Skin of body (tissue), 3 donors: ENCODE data around the gene WDR45. TPM values are rescaled to one million over a fixed set of nuclear protein-coding genes. Genes with fewer than 3 reads are reported as not detected.
A peak's percentile ranks its signal among the peaks of the same experiment; 100 is the strongest.

Experiments used
- DNase-seq: peaks from one replicate; lab custom pipeline; 2025; lab: John Stamatoyannopoulos, UW
- small RNA-seq: library from RNA; depleted of rRNA; stranded (forward); fragments of <200 nt; gene quantifications from one replicate; pipeline ENCODE3, GENCODE V24; 2014; ENCODE audit warnings: low replicate concordance
- total RNA-seq: library from RNA; depleted of rRNA; stranded (reverse); fragments of >200 nt; gene quantifications from one replicate; pipeline ENCODE4 v1.2.3, GENCODE V29; 2014

The WDR45 gene
- total RNA-seq, 1 donor from 2014 or later: 29.6 TPM

GRCh38 chrX:49043220-49043986 lies 36.3 kb downstream of the WDR45 start, which contains the start of gene TFE3:
TSS of gene TFE3 (minus strand) at chrX:49043357. CDS start at chrX:49043226, 131 bp downstream.
- DNase-seq: peak; percentile 100

DNA sequence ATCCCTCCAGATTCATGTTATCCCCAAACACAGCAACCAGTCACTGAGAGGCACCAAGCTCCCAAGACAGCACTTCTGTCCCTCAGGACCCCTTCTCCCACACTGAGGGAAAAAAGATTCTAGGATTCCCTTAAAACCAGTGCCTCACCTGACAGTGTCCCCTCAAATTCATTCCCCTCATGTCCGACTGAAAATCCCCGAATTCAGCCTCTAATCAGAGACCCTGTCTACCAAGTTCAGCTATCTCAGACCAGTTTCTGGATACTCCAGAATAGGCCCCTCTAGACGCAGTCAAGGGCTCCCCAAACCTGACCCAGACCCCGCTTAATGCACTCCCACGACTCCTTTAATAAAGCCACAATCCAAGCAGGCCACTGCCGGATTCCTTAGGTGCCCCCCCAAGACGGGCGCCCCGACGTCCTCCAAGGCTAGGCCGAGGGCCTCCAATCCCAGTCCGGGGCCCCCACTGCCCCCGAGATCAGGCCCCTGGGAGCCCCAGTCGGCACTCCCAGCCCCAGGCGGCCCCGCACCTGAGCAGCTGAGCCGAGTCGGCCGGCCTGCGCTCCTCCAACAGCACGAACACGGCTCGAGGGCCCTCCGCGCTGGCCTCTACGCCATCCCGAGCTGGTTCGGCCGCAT lies 37.0 kb downstream of the WDR45 start:
- DNase-seq: no peak

DNA sequence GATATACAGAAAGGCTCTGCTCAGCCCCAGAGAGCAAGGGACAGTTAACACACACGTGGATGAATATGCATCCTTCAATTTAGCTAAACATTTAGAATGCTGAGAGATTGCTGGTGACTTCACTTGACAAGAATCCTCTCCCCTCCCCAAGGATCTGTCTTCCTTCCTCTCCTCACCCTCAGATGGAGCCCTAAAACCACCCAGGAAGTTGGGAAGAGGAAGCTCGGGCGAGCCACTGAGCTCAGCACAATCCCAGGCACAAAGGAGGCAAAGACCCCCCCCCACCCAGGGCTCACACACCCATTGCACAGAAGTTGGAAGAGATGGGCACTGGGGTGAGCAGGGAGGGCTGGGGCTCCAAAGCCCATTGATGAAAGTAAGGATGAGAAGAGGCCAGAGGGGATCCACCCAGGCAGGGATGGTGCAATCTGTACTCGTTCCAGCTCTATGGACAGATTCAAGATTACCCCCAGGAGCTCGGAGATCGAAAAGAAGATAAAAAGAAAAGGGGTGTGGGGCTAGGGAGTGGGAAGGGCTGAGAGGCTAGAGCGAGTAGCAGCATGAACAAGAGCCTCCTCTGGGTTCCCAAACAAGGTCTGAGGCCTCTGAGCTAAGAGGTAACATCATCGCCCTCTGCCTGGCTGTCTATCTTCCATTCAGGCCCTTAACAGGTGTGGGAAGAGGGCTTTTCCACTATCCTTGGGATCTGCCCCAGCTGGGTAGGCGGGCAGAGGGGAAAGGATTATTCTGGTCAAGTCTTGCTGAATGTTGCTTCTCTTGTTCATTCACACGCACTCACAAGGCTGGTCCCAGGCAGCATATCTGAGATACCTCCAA lies 37.7 kb downstream of the WDR45 start:
- no peak for DNase-seq

GRCh38 chrX:49040376-49040955 lies 39.2 kb downstream of the WDR45 start:
- DNase-seq: no peak

DNA sequence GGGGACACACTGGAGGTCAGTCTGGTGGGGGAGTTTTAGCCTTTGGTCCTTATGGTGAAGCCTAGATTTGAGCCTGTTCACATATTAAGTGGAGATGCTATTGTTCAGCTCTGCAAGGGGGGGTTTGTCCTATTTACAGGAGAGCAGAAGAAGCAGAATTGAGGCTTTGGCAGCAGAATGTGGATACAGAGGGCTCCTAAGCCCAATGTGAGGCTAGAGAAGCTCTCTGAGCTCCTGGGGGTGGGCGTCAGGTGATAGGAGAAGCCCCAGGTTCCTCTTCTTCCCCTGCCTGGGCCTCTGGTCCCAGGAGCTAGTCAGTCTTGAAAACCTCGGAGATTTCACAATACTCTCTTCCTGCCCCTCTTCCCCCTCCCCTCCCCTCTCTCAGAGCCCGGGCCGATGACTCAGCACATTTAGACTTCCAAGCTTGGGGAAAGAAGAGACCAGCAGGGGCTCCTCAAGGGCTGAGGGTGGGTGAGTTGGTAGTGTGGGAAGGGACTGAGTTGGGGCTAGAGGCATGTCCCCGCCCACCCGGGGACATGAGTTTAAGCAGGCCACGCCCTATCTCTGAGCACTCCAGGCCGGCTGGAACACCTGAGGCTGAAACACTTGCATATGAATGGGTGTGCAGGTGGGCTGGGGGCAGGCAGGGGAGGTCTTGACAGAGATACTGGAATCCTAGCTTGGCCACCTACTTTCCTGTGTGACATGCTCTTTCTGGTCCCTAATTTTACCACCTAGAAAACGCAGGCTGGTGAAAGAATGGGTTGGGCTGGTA lies 39.9 kb downstream of the WDR45 start:
- peak; percentile 51 for DNase-seq

DNA sequence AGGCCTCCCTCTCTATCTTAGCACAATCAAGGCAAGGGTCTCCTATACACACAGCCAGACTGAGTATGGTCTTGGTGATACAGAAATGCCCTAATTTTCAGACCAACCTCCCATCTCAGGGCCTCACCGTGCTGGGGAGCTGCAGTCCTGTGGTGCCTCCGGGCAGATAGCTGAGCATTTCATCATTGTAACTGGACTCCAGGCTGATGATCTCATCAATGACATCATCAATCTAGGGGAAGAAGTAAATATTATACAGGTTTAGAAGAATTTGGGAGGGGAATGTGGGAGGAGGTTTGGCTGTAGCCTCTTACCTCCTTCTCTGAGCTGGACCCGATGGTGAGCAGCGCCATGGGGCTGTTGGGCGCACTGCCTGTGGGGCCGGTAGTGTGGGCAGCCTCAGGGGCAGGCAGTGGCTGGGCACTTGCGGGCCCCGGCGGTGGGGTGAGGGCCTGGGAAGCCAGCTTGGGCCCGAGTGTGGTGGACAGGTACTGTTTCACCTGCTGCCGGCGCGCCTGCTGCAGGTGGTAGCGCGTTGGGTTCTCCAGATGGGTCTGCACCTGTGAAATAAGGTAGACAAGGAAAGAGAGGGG lies 41.7 kb downstream of the WDR45 start:
- DNase-seq: no peak

- DNase-seq: no peak
Observed at GRCh38 chrX:49030283-49030682, 49.4 kb downstream of the WDR45 start.

DNA sequence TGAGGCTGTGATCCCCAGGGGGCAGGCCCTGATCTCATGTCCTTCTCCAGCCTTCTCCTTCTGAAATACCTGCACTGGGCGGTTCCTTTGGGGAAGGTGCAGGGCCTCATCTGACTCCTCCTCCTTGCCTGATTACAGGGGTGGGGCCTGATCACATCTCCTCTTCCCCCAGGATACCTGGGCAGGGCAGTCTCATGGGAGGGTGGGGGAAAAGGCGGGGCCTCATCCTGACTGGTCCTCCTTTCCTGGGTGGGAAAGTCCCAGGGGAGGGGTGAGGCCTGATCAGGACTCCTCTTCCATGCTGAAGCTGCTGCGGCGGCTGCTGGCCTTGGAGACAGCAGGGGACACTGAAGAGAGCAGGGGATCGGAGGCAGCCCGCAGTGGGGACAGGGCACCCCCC lies 49.8 kb downstream of the WDR45 start:
- DNase-seq: no peak

Small RNA genes lying within 50 kb of the gene (small RNA-seq; reads per million reads assigned to genes)
- gene RNU4-52P: not detected

Other genes starting within 250 kb of the WDR45 start
- 0.30 TPM for gene PCSK1N, start 244.3 kb downstream of the WDR45 start, total RNA-seq
- gene TIMM17B, start 182.1 kb downstream of the WDR45 start, total RNA-seq: 15.0 TPM
- gene PQBP1, start 182.0 kb downstream of the WDR45 start, total RNA-seq: 31.7 TPM
- gene SLC35A2, start 168.2 kb downstream of the WDR45 start, total RNA-seq: 7.6 TPM
- gene PIM2, start 160.9 kb downstream of the WDR45 start, total RNA-seq: 5.9 TPM
- gene OTUD5, start 122.3 kb downstream of the WDR45 start, total RNA-seq: 19.9 TPM
- gene KCND1, start 108.0 kb downstream of the WDR45 start, total RNA-seq: 2.7 TPM
- 23.7 TPM for gene GRIPAP1, start 77.6 kb downstream of the WDR45 start, total RNA-seq
- 17.0 TPM for gene TFE3, start 36.5 kb downstream of the WDR45 start, total RNA-seq
- gene CCDC120, start 20.9 kb downstream of the WDR45 start, total RNA-seq: 3.6 TPM
- gene PRAF2, start 5.9 kb downstream of the WDR45 start, total RNA-seq: 1.5 TPM
- gene GPKOW, start 43.8 kb upstream of the WDR45 start, total RNA-seq: 15.4 TPM
- 1.4 TPM for gene MAGIX, start 82.9 kb upstream of the WDR45 start, total RNA-seq
- gene PLP2, start 92.0 kb upstream of the WDR45 start, total RNA-seq: 24.7 TPM
- gene PRICKLE3, start 106.5 kb upstream of the WDR45 start, total RNA-seq: 8.1 TPM
- 1.7 TPM for gene SYP, start 120.3 kb upstream of the WDR45 start, total RNA-seq
- gene CACNA1F, start 153.5 kb upstream of the WDR45 start, total RNA-seq: 0.10 TPM
- 5.6 TPM for gene CCDC22, start 155.6 kb upstream of the WDR45 start, total RNA-seq
- gene FOXP3, start 184.8 kb upstream of the WDR45 start, total RNA-seq: not detected
- gene PPP1R3F, start 189.9 kb upstream of the WDR45 start, total RNA-seq: 3.0 TPM
- gene GAGE10, start 223.8 kb upstream of the WDR45 start, total RNA-seq: not detected
- not detected for gene GAGE12J, start 242.2 kb upstream of the WDR45 start, total RNA-seq